GM12878 (cell line): Measurements from ENCODE around the gene SLC5A6. TPM values are rescaled to one million over a fixed set of nuclear protein-coding genes. Genes with fewer than 3 reads are reported as not detected.

Source experiments
- ATAC-seq: fragments of 200-7000 bp; cut with Tn5 transposase; 3 replicates; pipeline ENCODE4 v1.9.1; 2020; ENCODE audit warnings: mild to moderate bottlenecking, moderate library complexity
- BruUV-seq: library from RNA; stranded (reverse); fragments of 400-500 nt; replicated peaks from 2 replicates; lab custom pipeline; 2021; lab: Mats Ljungman, UMichigan
- CTCF ChIA-PET: fragments of 300-600 bp; sonication (Branson Sonifier 250); formaldehyde crosslinking; extraction: SDS; loops from one replicate; lab custom pipeline; 2021; ENCODE audit warnings: inconsistent platforms; lab: Yijun Ruan, JAX
- POLR2A ChIA-PET: fragments of 350-600 bp; formaldehyde crosslinking; extraction: SDS; loops from one replicate; lab custom pipeline; 2021; ENCODE audit warnings: inconsistent platforms; lab: Charles Lee
- RAD21 ChIA-PET: fragments of 300-600 bp; sonication (Branson Sonifier 250); formaldehyde crosslinking; loops from one replicate; lab custom pipeline; 2023; ENCODE audit warnings: antibody characterized with exemption; ENCODE audit not compliant: unreplicated experiment; lab: Charles Lee
- SMC1A ChIA-PET: fragments of 300-600 bp; sonication (Branson Sonifier 250); formaldehyde crosslinking; loops from one replicate; lab custom pipeline; 2023; ENCODE audit not compliant: unreplicated experiment, uncharacterized antibody; lab: Charles Lee
- DNase-seq: peaks from one replicate; pipeline ENCODE4 v3.0.0-alpha.2; 2011; ENCODE audit warnings: low read depth, low spot score
- FAIRE-seq: peaks from 3 replicates; lab custom pipeline; 2011; peaks lifted over from hg19 to GRCh38; lab: Jason Lieb, UNC
- H2AFZ ChIP-seq: 2 replicates; pipeline ENCODE4 v1.6.0; 2011; ENCODE audit warnings: low read depth, low read length, control low read depth; ENCODE audit not compliant: control insufficient read depth
- H3K27ac ChIP-seq: 2 replicates; pipeline ENCODE4 v1.5.1; 2011; ENCODE audit warnings: control low read depth; ENCODE audit not compliant: control insufficient read depth, insufficient read depth
- H3K27me3 ChIP-seq, 2 experiments: replicated peaks in 1 of 2; 2 replicates each; pipeline versions ENCODE4 v1.6.0 to v1.6.1; 2011; ENCODE audit warnings: low read length in 1 of 2; ENCODE audit not compliant: control insufficient read depth in 2 of 2, insufficient read depth in 2 of 2
- H3K36me3 ChIP-seq, 2 experiments: 2 replicates each; pipeline ENCODE4 v1.5.1; 2011; ENCODE audit warnings: low read length in 1 of 2; ENCODE audit not compliant: control insufficient read depth in 2 of 2, insufficient read depth in 2 of 2
- H3K4me1 ChIP-seq: 2 replicates; pipeline ENCODE4 v1.6.1; 2011; ENCODE audit warnings: mild to moderate bottlenecking, low read length, moderate library complexity, mixed read lengths; ENCODE audit not compliant: control insufficient read depth, insufficient read depth
- H3K4me2 ChIP-seq: 2 replicates; pipeline ENCODE4 v1.6.0; 2011; ENCODE audit warnings: control low read depth; ENCODE audit not compliant: control insufficient read depth, insufficient read depth
- H3K4me3 ChIP-seq: fragments of 200-600 bp; sonication (generic); 2 replicates; pipeline ENCODE4 v1.5.1; 2016
- H3K79me2 ChIP-seq: 2 replicates; pipeline ENCODE4 v1.6.0; 2011; ENCODE audit warnings: low read length; ENCODE audit not compliant: control insufficient read depth, insufficient read depth
- H3K9ac ChIP-seq: 2 replicates; pipeline ENCODE4 v1.8.0; 2011; ENCODE audit warnings: low read length, control low read depth, mixed read lengths; ENCODE audit not compliant: control insufficient read depth, insufficient read depth
- H3K9me3 ChIP-seq: replicated peaks from 3 replicates; pipeline ENCODE4 v1.5.1; 2011; ENCODE audit warnings: mild to moderate bottlenecking, low read length; ENCODE audit not compliant: control insufficient read depth, insufficient read depth
- H4K20me1 ChIP-seq: 2 replicates; pipeline ENCODE4 v1.6.0; 2011; ENCODE audit not compliant: control insufficient read depth, insufficient read depth
- ATF7 ChIP-seq: fragments of 450-650 bp; IDR thresholded peaks from 2 replicates; pipeline ENCODE4 v1.6.1; 2016; ENCODE audit warnings: low read depth, mild to moderate bottlenecking
- BRCA1 ChIP-seq: IDR thresholded peaks from 2 replicates; pipeline ENCODE4 v1.6.1; 2011; ENCODE audit warnings: low read depth, low read length, improper control_type of control experiment
- CBX3 ChIP-seq: fragments of 200-600 bp; sonication (generic); IDR thresholded peaks from 2 replicates; pipeline ENCODE4 v1.6.1; 2016; ENCODE audit warnings: low read depth, borderline replicate concordance
- CREB1 ChIP-seq: IDR thresholded peaks from 2 replicates; pipeline ENCODE4 v1.6.1; 2012; ENCODE audit warnings: low read depth, mild to moderate bottlenecking, inconsistent platforms
- DPF2 ChIP-seq: fragments of 450-650 bp; IDR thresholded peaks from 2 replicates; pipeline ENCODE4 v1.6.1; 2017; ENCODE audit warnings: mild to moderate bottlenecking
- MLLT1 ChIP-seq: fragments of 450-650 bp; IDR thresholded peaks from 2 replicates; pipeline ENCODE4 v1.6.1; 2016; ENCODE audit warnings: mild to moderate bottlenecking
- NBN ChIP-seq: fragments of 450-650 bp; IDR thresholded peaks from 2 replicates; pipeline ENCODE4 v1.6.1; 2016
- NFIC ChIP-seq: IDR thresholded peaks from 2 replicates; pipeline ENCODE4 v1.6.1; 2012; ENCODE audit warnings: low read depth, mild to moderate bottlenecking, inconsistent platforms, low read length, moderate library complexity
- NR2C1 ChIP-seq: fragments of 450-650 bp; IDR thresholded peaks from 2 replicates; pipeline ENCODE4 v1.6.1; 2017; ENCODE audit warnings: antibody characterized with exemption, mild to moderate bottlenecking, moderate library complexity
- NR2F1 ChIP-seq: fragments of 450-650 bp; conservative IDR thresholded peaks from 2 replicates; pipeline ENCODE4 v1.6.1; 2017; ENCODE audit warnings: mild to moderate bottlenecking
- RCOR1 ChIP-seq: conservative IDR thresholded peaks from 2 replicates; pipeline ENCODE4 v1.6.1; 2012; ENCODE audit warnings: low read depth, low read length, improper control_type of control experiment
- SMAD1 ChIP-seq: fragments of 450-650 bp; IDR thresholded peaks from 2 replicates; pipeline ENCODE4 v1.6.1; 2018; ENCODE audit warnings: mild to moderate bottlenecking, low read depth; ENCODE audit not compliant: partially characterized antibody
- SREBF2 ChIP-seq: IDR thresholded peaks from 2 replicates; pipeline ENCODE4 v1.6.1; 2012; ENCODE audit warnings: mild to moderate bottlenecking, low read length
- TCF3 ChIP-seq: IDR thresholded peaks from 2 replicates; pipeline ENCODE4 v1.6.1; 2012; ENCODE audit warnings: low read depth, mild to moderate bottlenecking, low read length, borderline replicate concordance; ENCODE audit not compliant: insufficient read depth
- YY1 ChIP-seq: IDR thresholded peaks from 2 replicates; pipeline ENCODE4 v1.6.1; 2011; ENCODE audit warnings: low read depth, mild to moderate bottlenecking, low read length
- ZBED1 ChIP-seq: IDR thresholded peaks from 2 replicates; pipeline ENCODE4 v1.6.1; 2016; ENCODE audit warnings: borderline replicate concordance
- WGBS: methylation state at CpG from one replicate; pipeline ENCODE4 v1.1.6; 2016; ENCODE audit warnings: low lambda C conversion rate; ENCODE audit not compliant: insufficient replicate concordance, insufficient coverage; ENCODE audit errors: missing lambda C conversion rate; 5-methylcytosine and 5-hydroxymethylcytosine counted together
- in situ Hi-C: fragments of 300-500 bp; cut with MboI; formaldehyde crosslinking; loops from 9 replicates; pipeline ENCODE4 v1.14.3; 2018; ENCODE audit warnings: mixed read lengths
- intact Hi-C: fragments of 100-400 bp; cut with micrococcal nuclease; formaldehyde crosslinking; loops from one replicate; pipeline ENCODE4 v1.14.2; 2022; ENCODE audit not compliant: unreplicated experiment
- polyA plus RNA-seq, 11 experiments: library from polyadenylated mRNA; depleted of rRNA in 4 of 11; unstranded in 6 of 11; stranded (reverse) in 5 of 11; fragments of >200 nt; fragmentation: Nextera tagmentation in 4 of 11; fragmentation: Illumina TruSeq in 1 of 11; extraction: Ambion mirVana in 4 of 11; extraction: Trizol in 1 of 11; gene quantifications; 1 replicate in 1 of 11; 2 replicates in 10 of 11; pipeline versions ENCODE4 v1.2.1 to v1.2.3, GENCODE V29; 2011 to 2016; ENCODE audit warnings: inconsistent platforms in 2 of 11, missing spikeins in 2 of 11, low read depth in 1 of 11
- total RNA-seq, 4 experiments: library from RNA; depleted of rRNA in 3 of 4; stranded (reverse); fragments of >200 nt in 3 of 4; fragmentation: Illumina TruSeq in 1 of 4; extraction: Trizol in 1 of 4; gene quantifications; 2 replicates each; pipeline versions ENCODE4 v1.2.1 to v1.2.3, GENCODE V29; 2013 to 2021
- TF ChIP-seq, protein P1 (sequence below): fragments of 450-650 bp; IDR thresholded peaks from 2 replicates; pipeline ENCODE4 v1.6.1; 2014; ENCODE audit warnings: mild to moderate bottlenecking

The SLC5A6 gene
- total and polyA plus RNA-seq, 10 of the 15 experiments (the other 5 are each of a cell fraction or from before 2014, with no cell fraction given): 13.1 to 101 (median 55.3) TPM

- TF ChIP-seq RCOR1 (no peak), DPF2 (0 out of 2 replicates have a peak, but pooled peaks have one; percentile 41), YY1 (peak; percentile 81), NR2F1 (0 out of 2 replicates have a peak, but pooled peaks have one; percentile 20), NBN (no peak)
- TF ChIP-seq, protein P1, sequence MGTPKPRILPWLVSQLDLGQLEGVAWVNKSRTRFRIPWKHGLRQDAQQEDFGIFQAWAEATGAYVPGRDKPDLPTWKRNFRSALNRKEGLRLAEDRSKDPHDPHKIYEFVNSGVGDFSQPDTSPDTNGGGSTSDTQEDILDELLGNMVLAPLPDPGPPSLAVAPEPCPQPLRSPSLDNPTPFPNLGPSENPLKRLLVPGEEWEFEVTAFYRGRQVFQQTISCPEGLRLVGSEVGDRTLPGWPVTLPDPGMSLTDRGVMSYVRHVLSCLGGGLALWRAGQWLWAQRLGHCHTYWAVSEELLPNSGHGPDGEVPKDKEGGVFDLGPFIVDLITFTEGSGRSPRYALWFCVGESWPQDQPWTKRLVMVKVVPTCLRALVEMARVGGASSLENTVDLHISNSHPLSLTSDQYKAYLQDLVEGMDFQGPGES: no peak
These were observed 5.4 kb upstream of the SLC5A6 start, which contains the start of gene CAD (continued) for GRCh38 chr2:27217173-27218121.

DNA sequence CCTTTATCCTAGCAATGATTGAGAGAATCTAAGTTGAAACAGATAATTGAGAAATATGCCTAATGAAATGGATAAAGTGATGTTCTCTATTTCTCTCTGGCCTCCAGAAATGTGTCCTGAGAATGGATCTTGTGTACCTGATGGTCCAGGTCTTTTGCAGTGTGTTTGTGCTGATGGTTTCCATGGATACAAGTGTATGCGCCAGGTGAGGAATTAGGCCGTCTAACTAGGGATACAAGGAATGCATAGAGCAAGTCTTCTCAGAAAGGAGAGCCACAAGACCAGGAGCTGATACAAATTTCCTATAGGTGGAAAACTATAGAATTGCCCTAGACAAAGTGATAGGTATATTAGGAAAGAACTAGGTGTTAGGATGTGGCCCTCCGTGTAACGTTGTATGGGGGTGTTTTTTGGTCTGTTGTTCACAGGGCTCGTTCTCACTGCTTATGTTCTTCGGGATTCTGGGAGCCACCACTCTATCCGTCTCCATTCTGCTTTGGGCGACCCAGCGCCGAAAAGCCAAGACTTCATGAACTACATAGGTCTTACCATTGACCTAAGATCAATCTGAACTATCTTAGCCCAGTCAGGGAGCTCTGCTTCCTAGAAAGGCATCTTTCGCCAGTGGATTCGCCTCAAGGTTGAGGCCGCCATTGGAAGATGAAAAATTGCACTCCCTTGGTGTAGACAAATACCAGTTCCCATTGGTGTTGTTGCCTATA lies 4.5 kb upstream of the SLC5A6 start:
- CTCF ChIA-PET: no interaction called here
- H3K27ac ChIP-seq: peak overlapping the region; percentile 21; the same call in 1 of the 2 replicates
- RAD21 ChIA-PET: no interaction called here
- peaks cover 3% of the 10 kb centered on the region; the same call in 1 of the 2 replicates for H3K4me1 ChIP-seq
- intact Hi-C loops (loop anchor here (10.0 kb wide), 1 partner anchor 138 kb away; the partner anchor contains the start of gene GTF3C2), in situ Hi-C loops (no loop called here)
- H3K27me3 ChIP-seq: no peaks in the 10 kb centered on the region
- H4K20me1 ChIP-seq: no peaks in the 10 kb centered on the region
- BruUV-seq: no TSS peak
- H3K4me3 ChIP-seq: no peak overlapping the region; the same call in 1 of the 2 replicates
- FAIRE-seq: no peak
- peak overlapping the region; percentile 79 for H2AFZ ChIP-seq
- peaks cover 0 to 5% of the 10 kb centered on the region in 2 experiments; a peak in 3 of 4 replicates for H3K36me3 ChIP-seq
- H3K4me2 ChIP-seq: peak overlapping the region; percentile 97
- DNase-seq: no peak
- ATAC-seq: no peak
- peak overlapping the region; percentile 93; the same call in 1 of the 2 replicates for H3K9ac ChIP-seq
- SMC1A ChIA-PET: no interaction called here
- H3K9me3 ChIP-seq: no peaks in the 10 kb centered on the region
- WGBS: 69% methylated on average over 13 of the region's 13 CpGs
- TF ChIP-seq ZBED1 (0 out of 2 replicates have a peak, but pooled peaks have one; percentile 2), CREB1 (no peak), BRCA1 (no peak), NR2C1 (no peak), SREBF2 (no peak), TCF3 (no peak), MLLT1 (0 out of 2 replicates have a peak, but pooled peaks have one; percentile 13), ATF7 (no peak), NFIC (no peak), CBX3 (no peak), SMAD1 (no peak)
- TF ChIP-seq, all 136 proteins: peak for 2
- POLR2A ChIA-PET: interaction anchor here (0.6 kb wide), 1 partner anchor 13 kb away, joined by 6 read pairs; no protein-coding TSS in a partner anchor
- peaks cover 37% of the 10 kb centered on the region for H3K79me2 ChIP-seq
